ENCODE results near the gene EIF6. TPM values are rescaled to one million over a fixed set of nuclear protein-coding genes. Genes with fewer than 3 reads are reported as not detected.

Gene EIF6
- 102 TPM for polyA plus RNA-seq (2012; ENCODE audit: missing spikeins)

GRCh38 chr20:35284267-35284991 is at the start of gene EIF6:
Gene EIF6, minus strand, starts transcription at chr20:35284772. Its CDS starts 285 bp downstream, at chr20:35284487.
- peak; percentile 86 for TF ChIP-seq POLR2AphosphoS5 (IDR thresholded peaks at IDR 0.05; ENCODE audit: low read depth, low read length)
- peak; percentile 86 for TF ChIP-seq POLR2A (IDR thresholded peaks at IDR 0.05; ENCODE audit: low read depth, low read length)
- peak; percentile 79; the same call in 1 of the 2 replicates for TF ChIP-seq TAF1 (IDR thresholded peaks at IDR 0.05; ENCODE audit: borderline replicate concordance, low read depth, low read length)
- DNase-seq (ENCODE audit: insufficient read length) (peak; percentile 94), FAIRE-seq (peak; percentile 89)

GRCh38 chr20:35333606-35334005 is 49.0 kb upstream of the EIF6 start:
- FAIRE-seq (no peak), DNase-seq (ENCODE audit: insufficient read length) (no peak)
- no peak for TF ChIP-seq TAF1 (IDR thresholded peaks at IDR 0.05; ENCODE audit: borderline replicate concordance, low read depth, low read length)
- TF ChIP-seq POLR2A (IDR thresholded peaks at IDR 0.05; ENCODE audit: low read depth, low read length), result no peak
- no peak for TF ChIP-seq POLR2AphosphoS5 (IDR thresholded peaks at IDR 0.05; ENCODE audit: low read depth, low read length)

GRCh38 chr20:35332540-35333200 is 48.1 kb upstream of the EIF6 start:
- FAIRE-seq (no peak), DNase-seq (ENCODE audit: insufficient read length) (no peak)
- TF ChIP-seq TAF1 (IDR thresholded peaks at IDR 0.05; ENCODE audit: borderline replicate concordance, low read depth, low read length) (no peak), POLR2AphosphoS5 (IDR thresholded peaks at IDR 0.05; ENCODE audit: low read depth, low read length) (no peak), POLR2A (IDR thresholded peaks at IDR 0.05; ENCODE audit: low read depth, low read length) (no peak)

DNA sequence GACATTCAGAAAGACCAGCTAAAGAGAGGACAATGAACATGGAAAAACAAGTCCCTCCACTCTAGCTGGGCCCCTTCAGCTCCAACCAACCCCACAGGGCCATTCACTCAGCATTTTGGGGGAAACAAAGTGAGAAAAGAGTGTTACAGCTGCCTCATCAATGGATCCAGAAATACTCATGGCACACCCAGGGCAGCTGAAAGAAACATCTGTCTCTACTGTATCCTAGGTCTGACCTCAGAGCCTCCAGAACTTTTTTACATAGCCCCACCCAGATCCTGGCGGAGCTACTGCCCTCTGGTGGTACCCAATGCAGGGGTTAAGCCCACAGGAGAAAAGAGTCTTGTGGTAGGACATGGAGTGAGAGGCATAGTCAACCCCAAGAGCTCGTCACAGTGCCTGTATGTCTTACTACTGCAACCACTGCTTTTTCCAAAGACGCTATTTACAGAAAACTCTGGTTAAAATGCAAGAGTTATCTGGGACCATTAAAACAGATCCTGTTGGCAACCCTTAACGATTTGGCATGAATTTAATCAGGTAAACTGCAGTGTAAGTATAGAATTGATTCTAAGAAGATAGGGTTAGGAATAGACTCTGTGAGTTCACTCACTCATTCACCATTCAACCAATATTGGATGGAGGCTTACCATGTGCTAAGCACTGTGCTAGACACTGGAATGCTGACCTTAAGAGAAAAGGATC is 45.0 kb upstream of the EIF6 start:
- TF ChIP-seq POLR2A (IDR thresholded peaks at IDR 0.05; ENCODE audit: low read depth, low read length), result no peak
- no peak for TF ChIP-seq POLR2AphosphoS5 (IDR thresholded peaks at IDR 0.05; ENCODE audit: low read depth, low read length)
- TF ChIP-seq TAF1 (IDR thresholded peaks at IDR 0.05; ENCODE audit: borderline replicate concordance, low read depth, low read length), result no peak
- FAIRE-seq (no peak), DNase-seq (ENCODE audit: insufficient read length) (no peak)

GRCh38 chr20:35328689-35329088 is 44.1 kb upstream of the EIF6 start:
- no peak for DNase-seq (ENCODE audit: insufficient read length)
- no peak for TF ChIP-seq POLR2AphosphoS5 (IDR thresholded peaks at IDR 0.05; ENCODE audit: low read depth, low read length)
- no peak for TF ChIP-seq POLR2A (IDR thresholded peaks at IDR 0.05; ENCODE audit: low read depth, low read length)
- TF ChIP-seq TAF1 (IDR thresholded peaks at IDR 0.05; ENCODE audit: borderline replicate concordance, low read depth, low read length), result no peak
- FAIRE-seq, result no peak

GRCh38 chr20:35328095-35328685 is 43.6 kb upstream of the EIF6 start:
- DNase-seq (ENCODE audit: insufficient read length), result no peak
- TF ChIP-seq POLR2AphosphoS5 (IDR thresholded peaks at IDR 0.05; ENCODE audit: low read depth, low read length) (no peak), TAF1 (IDR thresholded peaks at IDR 0.05; ENCODE audit: borderline replicate concordance, low read depth, low read length) (no peak), POLR2A (IDR thresholded peaks at IDR 0.05; ENCODE audit: low read depth, low read length) (no peak)
- no peak for FAIRE-seq

DNA sequence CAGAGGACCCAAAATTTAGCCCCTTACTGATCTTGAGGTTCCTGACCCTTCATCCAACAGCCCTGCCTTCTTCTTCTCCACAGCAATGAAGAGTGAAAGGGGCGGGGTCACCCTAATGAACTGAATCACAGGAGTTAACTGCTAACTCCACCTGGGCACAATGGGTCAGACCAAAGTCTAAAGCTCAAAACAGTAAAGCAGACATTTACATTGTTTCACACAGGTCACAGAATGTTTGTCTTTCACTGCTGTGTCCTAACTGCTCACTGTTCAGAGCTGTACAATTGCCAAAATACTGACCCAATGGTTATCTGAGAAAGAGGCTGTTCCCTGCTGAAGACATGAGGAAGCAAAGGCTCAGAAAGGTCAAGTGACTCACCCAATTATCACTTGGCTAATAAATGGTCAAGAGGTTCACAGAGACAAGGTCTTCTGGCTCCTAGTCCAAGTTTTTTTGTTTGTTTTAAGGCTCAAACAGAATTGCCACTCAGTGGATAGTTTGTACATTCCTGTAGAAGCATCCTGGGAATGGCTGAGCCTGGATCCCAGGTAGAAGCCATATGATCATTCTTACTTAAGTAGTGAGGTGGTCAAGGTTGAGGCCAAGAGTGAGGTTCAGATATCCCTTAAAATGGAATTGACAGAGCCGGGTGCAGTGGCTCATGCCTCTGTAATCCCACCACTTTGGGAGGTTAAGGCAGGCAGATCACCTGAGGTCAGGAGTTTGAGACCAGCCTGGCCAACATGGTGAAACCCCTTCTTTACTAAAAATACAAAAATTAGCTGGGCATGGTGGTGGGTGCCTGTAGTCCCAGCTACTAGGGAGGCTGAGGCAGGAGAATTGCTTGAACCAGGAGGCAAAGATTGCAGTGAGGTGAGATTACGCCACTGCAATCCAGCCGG is 42.8 kb upstream of the EIF6 start:
- FAIRE-seq (no peak), DNase-seq (ENCODE audit: insufficient read length) (no peak)
- no peak for TF ChIP-seq TAF1 (IDR thresholded peaks at IDR 0.05; ENCODE audit: borderline replicate concordance, low read depth, low read length)
- no peak for TF ChIP-seq POLR2AphosphoS5 (IDR thresholded peaks at IDR 0.05; ENCODE audit: low read depth, low read length)
- no peak for TF ChIP-seq POLR2A (IDR thresholded peaks at IDR 0.05; ENCODE audit: low read depth, low read length)

- FAIRE-seq, result no peak
- no peak for DNase-seq (ENCODE audit: insufficient read length)
- TF ChIP-seq TAF1 (IDR thresholded peaks at IDR 0.05; ENCODE audit: borderline replicate concordance, low read depth, low read length) (no peak), POLR2AphosphoS5 (IDR thresholded peaks at IDR 0.05; ENCODE audit: low read depth, low read length) (no peak), POLR2A (IDR thresholded peaks at IDR 0.05; ENCODE audit: low read depth, low read length) (no peak)
Observed at GRCh38 chr20:35326740-35327073, 42.1 kb upstream of the EIF6 start.

DNA sequence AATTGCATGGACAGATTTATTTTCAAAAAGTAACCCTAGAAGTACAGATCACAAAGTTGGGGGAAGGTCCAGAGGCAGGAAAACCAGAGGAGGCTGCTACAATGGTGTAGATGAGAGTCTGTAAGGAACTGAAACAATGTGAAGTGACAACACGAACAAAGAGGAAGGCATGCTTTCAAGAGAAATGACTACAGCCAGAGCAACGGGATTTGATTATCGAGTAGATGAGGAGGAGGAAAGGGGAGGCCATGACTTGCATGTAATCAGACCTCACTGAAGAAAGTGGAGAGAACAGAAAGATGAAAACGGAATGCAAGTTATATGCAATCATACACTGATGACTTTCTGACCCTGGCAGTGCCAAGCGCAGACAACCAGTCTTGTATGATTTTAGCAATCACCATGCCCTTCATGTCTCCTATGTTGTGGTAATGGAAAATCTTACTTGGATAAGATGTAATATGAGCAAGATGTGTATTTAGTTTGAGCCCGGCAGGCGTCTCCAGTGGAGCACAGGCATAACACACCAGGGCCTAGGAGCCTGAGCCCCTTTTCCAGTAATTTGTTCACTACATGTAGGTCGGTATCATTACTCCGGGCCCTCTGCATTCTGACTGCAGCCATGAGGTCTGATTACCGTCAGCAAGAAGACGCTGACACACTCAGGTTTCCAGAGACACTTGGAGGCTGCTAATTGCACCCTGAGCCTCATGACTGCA is 41.6 kb upstream of the EIF6 start:
- TF ChIP-seq POLR2AphosphoS5 (IDR thresholded peaks at IDR 0.05; ENCODE audit: low read depth, low read length) (no peak), TAF1 (IDR thresholded peaks at IDR 0.05; ENCODE audit: borderline replicate concordance, low read depth, low read length) (no peak), POLR2A (IDR thresholded peaks at IDR 0.05; ENCODE audit: low read depth, low read length) (no peak)
- no peak for FAIRE-seq
- no peak for DNase-seq (ENCODE audit: insufficient read length)

DNA sequence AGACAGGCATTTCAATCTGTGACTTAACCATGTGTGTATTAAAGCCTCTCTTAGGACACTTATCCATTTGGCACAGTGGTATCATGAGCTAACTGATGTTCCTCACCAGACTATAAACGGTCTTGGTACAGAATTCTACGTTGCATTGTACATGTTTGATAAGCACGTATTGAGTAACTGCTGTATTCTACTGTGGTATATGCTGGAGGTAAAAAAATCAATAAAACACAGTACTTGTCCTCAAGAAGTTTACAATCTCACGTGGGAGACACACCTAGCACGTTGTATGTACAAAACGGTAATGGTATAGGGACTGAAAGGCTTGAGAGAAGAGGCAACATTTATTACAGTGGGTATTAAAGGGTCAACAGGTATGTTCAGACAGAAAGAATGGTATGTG is 40.8 kb upstream of the EIF6 start:
- TF ChIP-seq TAF1 (IDR thresholded peaks at IDR 0.05; ENCODE audit: borderline replicate concordance, low read depth, low read length) (no peak), POLR2AphosphoS5 (IDR thresholded peaks at IDR 0.05; ENCODE audit: low read depth, low read length) (no peak)
- DNase-seq (ENCODE audit: insufficient read length) (no peak), FAIRE-seq (no peak)

All from GM12892 (cell line).